Activated B cell treated with CpG ODN at 0.5 μM for 24 hours (primary cell): Measurements from ENCODE around the gene CAMKK1. TPM values are rescaled to one million over a fixed set of nuclear protein-coding genes. Genes with fewer than 3 reads are reported as not detected.
A peak's percentile ranks its signal among the peaks of the same experiment; 100 is the strongest.

Source experiments
- ATAC-seq: fragments of 200-7000 bp; cut with Tn5 transposase; one replicate; pipeline ENCODE4 v1.10.0; 2021; ENCODE audit warnings: low read depth, mild to moderate bottlenecking, moderate library complexity
- CTCF ChIA-PET: fragments of 350-600 bp; sonication (Branson Sonifier 250); formaldehyde crosslinking; loops from one replicate; lab custom pipeline; 2021; ENCODE audit warnings: antibody characterized with exemption; lab: Charles Lee
- POLR2A ChIA-PET: fragments of 350-600 bp; sonication (Branson Sonifier 250); formaldehyde crosslinking; loops from one replicate; lab custom pipeline; 2021; ENCODE audit warnings: antibody characterized with exemption; lab: Charles Lee
- DNase-seq: peaks from one replicate; pipeline ENCODE4 v3.0.0; 2022
- H3K27ac Mint-ChIP-seq: one replicate; pipeline ENCODE4 v1.8.0; 2020; ENCODE audit warnings: mixed read lengths
- H3K27me3 Mint-ChIP-seq: one replicate; pipeline ENCODE4 v1.8.0; 2021; ENCODE audit warnings: mixed read lengths
- H3K36me3 Mint-ChIP-seq: one replicate; pipeline ENCODE4 v1.8.0; 2021; ENCODE audit warnings: low read depth, mixed read lengths
- H3K4me1 Mint-ChIP-seq: one replicate; pipeline ENCODE4 v1.8.0; 2021; ENCODE audit warnings: mixed read lengths
- H3K4me3 Mint-ChIP-seq: one replicate; pipeline ENCODE4 v1.8.0; 2020; ENCODE audit warnings: mild to moderate bottlenecking, mixed read lengths
- H3K9me3 Mint-ChIP-seq: one replicate; pipeline ENCODE4 v1.8.0; 2020; ENCODE audit warnings: mixed read lengths
- intact Hi-C: fragments of 100-400 bp; cut with micrococcal nuclease; formaldehyde crosslinking; loops from one replicate; pipeline ENCODE4 v1.15.1; 2024
- total RNA-seq: library from RNA; stranded (reverse); gene quantifications from 2 replicates; pipeline ENCODE4 v1.2.3, GENCODE V29; 2022
- TF ChIP-seq, protein P1 (sequence below): fragments of 200-600 bp; IDR thresholded peaks from one replicate; pipeline ENCODE4 v1.8.0; 2022; ENCODE audit warnings: antibody characterized with exemption, mild to moderate bottlenecking

The CAMKK1 gene
- total RNA-seq, 1 donor from 2014 or later, result 6.1 TPM

DNA sequence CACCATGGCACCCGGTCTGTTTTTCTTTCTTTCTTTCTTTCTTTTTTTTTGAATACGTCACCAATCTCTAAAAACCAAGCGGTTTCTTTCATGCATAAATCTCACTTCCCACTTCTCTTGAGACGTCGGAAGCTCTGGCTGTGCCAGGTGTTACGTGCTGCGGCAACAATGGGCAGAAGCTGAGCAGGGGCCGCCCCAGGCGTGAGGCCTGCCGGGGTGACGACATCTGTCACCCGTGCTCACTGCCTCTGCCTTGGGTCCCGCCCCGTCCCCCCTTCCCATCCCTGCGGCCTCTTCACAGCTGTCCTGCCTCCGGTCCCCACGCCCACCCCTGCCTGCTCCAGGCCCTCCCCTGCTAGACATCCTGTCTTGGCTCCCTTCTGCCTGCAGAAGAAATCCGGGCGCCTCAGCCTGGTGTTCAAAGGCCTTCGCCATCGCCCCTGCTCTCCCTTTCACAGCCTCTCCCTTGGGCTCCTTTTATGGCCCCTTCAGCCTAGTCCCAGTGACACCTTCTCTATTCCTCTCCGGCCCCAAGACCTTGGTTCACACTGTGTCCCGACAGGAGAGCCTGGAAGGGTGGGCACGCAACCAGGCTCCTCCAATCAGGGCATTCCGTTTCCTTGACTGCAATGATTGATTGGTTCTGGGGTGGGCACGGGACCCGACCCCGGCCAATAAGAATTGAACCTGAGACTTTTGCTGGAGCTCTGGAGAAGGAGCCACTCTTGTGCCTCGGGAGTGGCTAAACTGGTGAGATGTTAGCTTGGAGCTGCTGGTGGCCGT lies 18.6 kb upstream of the CAMKK1 start:
- intact Hi-C loops, result loop anchor here (1.0 to 10.0 kb wide), 8 partner anchors 18 to 1036 kb away; partner anchors contain the start of genes CAMKK1, CYB5D2, P2RX5 and PFN1
- H3K4me3 Mint-ChIP-seq, result peak overlapping the region; percentile 76
- peak overlapping the region; percentile 96 for H3K27ac Mint-ChIP-seq
- H3K36me3 Mint-ChIP-seq, result no peaks in the 10 kb centered on the region
- peak; percentile 74 for DNase-seq
- H3K9me3 Mint-ChIP-seq, result no peaks in the 10 kb centered on the region
- CTCF ChIA-PET, result interaction anchor here (0.5 to 5.7 kb wide), 8 partner anchors 23 to 1139 kb away, joined by 3 to 72 read pairs (median 5); partner anchors contain the start of gene NCBP3
- no peaks in the 10 kb centered on the region for H3K27me3 Mint-ChIP-seq
- POLR2A ChIA-PET, result interaction anchor here (0.6 to 10.0 kb wide), 20 partner anchors 10 to 1615 kb away, joined by 3 to 311 read pairs (median 4); partner anchors contain the start of genes ATP2A3, CAMKK1, CYB5D2 and NCBP3
- TF ChIP-seq, protein P1, sequence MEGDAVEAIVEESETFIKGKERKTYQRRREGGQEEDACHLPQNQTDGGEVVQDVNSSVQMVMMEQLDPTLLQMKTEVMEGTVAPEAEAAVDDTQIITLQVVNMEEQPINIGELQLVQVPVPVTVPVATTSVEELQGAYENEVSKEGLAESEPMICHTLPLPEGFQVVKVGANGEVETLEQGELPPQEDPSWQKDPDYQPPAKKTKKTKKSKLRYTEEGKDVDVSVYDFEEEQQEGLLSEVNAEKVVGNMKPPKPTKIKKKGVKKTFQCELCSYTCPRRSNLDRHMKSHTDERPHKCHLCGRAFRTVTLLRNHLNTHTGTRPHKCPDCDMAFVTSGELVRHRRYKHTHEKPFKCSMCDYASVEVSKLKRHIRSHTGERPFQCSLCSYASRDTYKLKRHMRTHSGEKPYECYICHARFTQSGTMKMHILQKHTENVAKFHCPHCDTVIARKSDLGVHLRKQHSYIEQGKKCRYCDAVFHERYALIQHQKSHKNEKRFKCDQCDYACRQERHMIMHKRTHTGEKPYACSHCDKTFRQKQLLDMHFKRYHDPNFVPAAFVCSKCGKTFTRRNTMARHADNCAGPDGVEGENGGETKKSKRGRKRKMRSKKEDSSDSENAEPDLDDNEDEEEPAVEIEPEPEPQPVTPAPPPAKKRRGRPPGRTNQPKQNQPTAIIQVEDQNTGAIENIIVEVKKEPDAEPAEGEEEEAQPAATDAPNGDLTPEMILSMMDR, result no peak
- ATAC-seq, result peak; percentile 68
- peaks cover 84% of the 10 kb centered on the region for H3K4me1 Mint-ChIP-seq

DNA sequence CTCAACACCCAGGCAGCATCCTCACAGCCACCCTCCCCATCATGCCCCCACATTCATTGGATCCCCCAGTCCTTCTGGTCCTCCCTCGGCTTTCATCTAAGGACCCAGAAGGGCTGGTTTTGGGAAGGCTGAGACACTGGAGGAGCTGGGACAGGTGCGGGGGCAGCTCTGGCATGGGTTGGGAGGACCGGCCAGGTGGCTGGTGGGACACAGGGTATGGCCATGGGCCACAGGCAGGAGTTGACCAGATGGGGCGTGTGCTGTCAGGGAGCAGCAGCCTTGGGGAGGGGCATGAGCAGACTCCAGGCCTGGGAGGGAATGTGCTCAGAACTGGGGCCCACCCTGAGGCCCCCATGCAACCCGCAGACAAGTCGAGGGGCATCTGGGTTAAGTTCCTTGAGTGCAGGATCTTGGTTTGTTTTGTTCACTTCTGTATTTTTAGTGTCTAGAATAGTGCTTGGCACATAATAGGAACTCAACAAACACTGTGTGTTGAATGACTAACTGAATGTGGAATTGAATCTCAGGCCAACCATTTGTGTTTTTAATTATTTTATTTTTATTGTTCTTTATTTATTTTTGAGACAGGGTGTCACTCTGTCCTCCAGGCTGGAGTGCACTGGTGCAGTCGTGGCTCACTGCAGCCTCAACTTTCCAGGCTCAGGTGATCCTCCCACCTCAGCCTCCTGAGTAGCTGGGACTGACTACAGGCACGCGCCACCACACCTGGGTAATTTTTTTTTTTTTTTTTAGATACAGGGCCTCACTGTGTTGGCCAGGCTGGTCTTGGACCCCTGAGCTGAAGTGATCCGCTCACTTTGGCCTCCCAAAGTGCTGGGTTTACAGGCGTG lies 17.8 kb upstream of the CAMKK1 start:
- ChIA-PET POLR2A (interaction anchor here (0.6 to 10.0 kb wide), 22 partner anchors 11 to 1616 kb away, joined by 3 to 311 read pairs (median 4); partner anchors contain the start of genes ATP2A3, CAMKK1, CYB5D2 and NCBP3), CTCF (interaction anchor here (1.1 to 5.7 kb wide), 6 partner anchors 24 to 94 kb away, joined by 3 to 72 read pairs (median 6); partner anchors contain the start of gene NCBP3)
- no peak for ATAC-seq
- peak overlapping the region; percentile 76 for H3K4me3 Mint-ChIP-seq
- intact Hi-C loops, result loop anchor here (1.0 to 10.0 kb wide), 8 partner anchors 17 to 1037 kb away; partner anchors contain the start of genes CAMKK1, CYB5D2, P2RX5 and PFN1
- H3K27ac Mint-ChIP-seq, result peak overlapping the region; percentile 96
- no peaks in the 10 kb centered on the region for H3K36me3 Mint-ChIP-seq
- H3K9me3 Mint-ChIP-seq, result no peaks in the 10 kb centered on the region
- DNase-seq, result no peak
- TF ChIP-seq, protein P1, result no peak
- no peaks in the 10 kb centered on the region for H3K27me3 Mint-ChIP-seq
- H3K4me1 Mint-ChIP-seq, result peaks cover 76% of the 10 kb centered on the region

DNA sequence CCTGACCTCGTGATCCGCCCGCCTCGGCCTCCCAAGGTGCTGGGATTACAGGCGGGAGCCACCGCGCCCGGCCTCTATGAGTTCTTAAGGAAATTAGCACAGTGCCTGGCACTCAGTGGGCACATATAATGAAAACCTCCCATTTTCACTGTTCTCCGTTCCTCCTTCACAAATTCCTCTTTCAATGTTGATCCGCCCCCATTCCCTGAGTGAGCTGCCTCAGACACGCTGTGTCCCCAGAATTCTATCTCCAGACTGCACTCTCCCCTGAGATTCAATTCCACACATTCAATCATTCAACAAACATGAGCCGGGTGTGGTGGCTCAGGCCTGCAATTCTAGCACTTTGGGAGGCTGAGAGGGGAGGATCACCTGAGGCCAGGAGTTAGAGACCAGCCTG lies 16.4 kb upstream of the CAMKK1 start:
- Mint-ChIP-seq H3K9me3 (no peaks in the 10 kb centered on the region), H3K36me3 (no peaks in the 10 kb centered on the region), H3K27ac (peak overlapping the region; percentile 32), H3K4me3 (no peak overlapping the region), H3K27me3 (no peaks in the 10 kb centered on the region), H3K4me1 (peaks cover 75% of the 10 kb centered on the region)
- no peak for DNase-seq
- no peak for ATAC-seq
- intact Hi-C loops, result no loop called here
- ChIA-PET CTCF (no interaction called here), POLR2A (interaction anchor here (10.0 kb wide), 1 partner anchor 54 kb away, joined by 311 read pairs; the partner anchor contains the start of gene ATP2A3)
- TF ChIP-seq, protein P1, result no peak

DNA sequence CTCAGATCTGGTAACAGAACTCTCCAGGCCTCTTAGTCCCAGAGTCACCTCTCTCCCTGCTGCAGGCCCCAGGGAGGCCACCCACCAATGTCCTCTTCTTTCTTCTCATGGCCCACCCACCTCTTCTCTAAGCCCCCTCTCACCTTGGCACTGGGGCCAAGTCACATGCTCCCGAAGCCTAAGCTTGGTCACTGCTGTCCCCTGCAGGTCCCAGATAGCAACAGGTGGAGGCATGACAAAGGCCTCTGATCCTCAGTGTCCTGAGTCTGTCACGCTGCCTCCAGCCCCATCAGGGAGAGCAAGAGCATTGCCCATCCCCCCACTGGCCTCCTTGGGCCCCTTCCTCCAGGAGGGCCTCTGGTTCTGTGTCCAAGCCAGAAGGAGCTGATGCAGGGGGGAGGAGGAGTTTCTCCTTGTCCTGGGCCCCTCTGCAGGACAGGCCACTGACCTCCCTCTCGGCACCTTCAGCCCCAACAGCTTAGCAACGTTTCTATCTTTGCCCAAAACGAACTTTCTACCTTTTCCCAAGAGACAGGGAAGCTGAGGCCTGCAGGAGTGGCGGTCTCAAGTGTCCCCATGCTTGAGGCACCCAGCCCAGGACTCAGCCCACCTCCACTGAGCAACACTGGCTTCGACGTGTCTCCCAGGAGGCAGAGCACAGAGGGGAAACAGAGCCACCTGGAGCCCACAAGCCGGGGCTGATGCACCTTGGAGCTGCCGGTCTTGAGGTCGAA lies 14.8 kb upstream of the CAMKK1 start:
- ATAC-seq, result no peak
- Mint-ChIP-seq H3K27ac (peak overlapping the region; percentile 64), H3K4me1 (peaks cover 65% of the 10 kb centered on the region), H3K27me3 (no peaks in the 10 kb centered on the region), H3K4me3 (no peak overlapping the region), H3K9me3 (no peaks in the 10 kb centered on the region), H3K36me3 (no peaks in the 10 kb centered on the region)
- CTCF ChIA-PET, result interaction anchor here (1.0 to 1.9 kb wide), 2 partner anchors 14 to 64 kb away, joined by 3 to 9 read pairs; no protein-coding TSS in a partner anchor
- DNase-seq, result no peak
- intact Hi-C loops, result loop anchor here (2.0 kb wide), 1 partner anchor 63 kb away; no protein-coding TSS in a partner anchor
- TF ChIP-seq, protein P1, result no peak
- POLR2A ChIA-PET, result interaction anchor here (0.5 to 5.3 kb wide), 4 partner anchors 12 to 214 kb away, joined by 3 to 43 read pairs (median 4); partner anchors contain the start of genes CAMKK1 and P2RX5
